A549 (cell line): ENCODE data around the gene ZNF600.

Source experiments
- EP300 ChIP-seq, 2 experiments: fragments of >200 bp; sonication (Bioruptor Twin); formaldehyde crosslinking; IDR thresholded peaks; 2 replicates in 1 of 2; 3 replicates in 1 of 2; pipeline ENCODE4 v1.6.1; 2016 to 2017
- MAFK ChIP-seq: fragments of 450-650 bp; IDR thresholded peaks from 2 replicates; pipeline ENCODE4 v1.6.1; 2014; ENCODE audit not compliant: partially characterized antibody
- MYC ChIP-seq: IDR thresholded peaks from 2 replicates; pipeline ENCODE4 v1.6.1; 2012; ENCODE audit warnings: mild to moderate bottlenecking, inconsistent platforms, low read length, improper control_type of control experiment, borderline replicate concordance
- POLR2A ChIP-seq: IDR thresholded peaks from 2 replicates; pipeline ENCODE4 v1.6.1; 2012; ENCODE audit warnings: mild to moderate bottlenecking, low read length
- RAD21 ChIP-seq, 2 experiments: fragments of >200 bp in 1 of 2; sonication (Bioruptor Twin) in 1 of 2; formaldehyde crosslinking in 1 of 2; IDR thresholded peaks in 1 of 2; conservative IDR thresholded peaks in 1 of 2; 2 replicates in 1 of 2; 3 replicates in 1 of 2; pipeline ENCODE4 v1.6.1; 2012 to 2018; ENCODE audit warnings: inconsistent platforms in 1 of 2
- TF ChIP-seq, protein P1 (sequence below): IDR thresholded peaks from 2 replicates; pipeline ENCODE4 v1.6.1; 2012; ENCODE audit warnings: low read depth, borderline replicate concordance
- TF ChIP-seq, protein P2 (sequence below): fragments of >200 bp; sonication (Bioruptor Twin); formaldehyde crosslinking; IDR thresholded peaks from 3 replicates; pipeline ENCODE4 v1.5.1; 2016

DNA sequence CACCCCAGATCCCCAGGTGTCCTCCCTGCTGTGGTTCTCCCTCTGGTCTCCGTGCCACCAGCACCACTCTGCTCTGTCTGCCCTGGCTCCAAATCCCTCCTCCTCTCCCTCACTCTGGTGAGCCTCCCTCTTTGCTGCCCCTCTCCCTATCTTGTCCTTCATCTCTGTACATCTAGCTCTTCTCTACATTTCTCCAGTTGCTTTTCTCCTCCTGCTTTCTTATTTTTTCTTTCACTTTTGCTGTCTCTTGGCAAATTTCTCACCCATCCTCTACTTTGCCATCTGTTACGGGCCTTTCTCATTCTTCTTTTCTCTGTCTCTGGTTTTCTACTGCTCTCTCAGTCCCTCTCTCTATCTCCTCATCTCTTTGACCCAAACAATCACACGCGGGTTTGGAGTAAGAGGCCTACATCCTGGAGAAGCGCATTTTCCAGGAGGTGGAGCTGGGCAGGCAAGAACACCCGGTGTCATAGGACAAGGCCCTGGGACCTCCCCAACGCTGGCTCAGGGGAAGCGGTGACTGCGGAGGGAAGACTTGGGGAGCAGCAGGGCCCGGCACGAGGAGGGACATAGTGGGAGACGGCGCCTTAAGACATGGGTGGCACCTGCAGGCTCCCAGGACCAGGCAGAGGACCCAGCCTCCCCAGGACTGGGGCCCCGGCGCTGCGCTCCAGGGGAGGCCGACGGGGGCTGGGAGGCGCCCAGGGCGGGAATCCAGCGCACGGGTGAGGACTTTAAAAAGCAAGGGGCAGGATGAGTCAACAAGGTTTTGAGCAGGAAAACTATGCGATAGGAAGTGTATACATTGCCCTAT, 61.7 kb downstream of the ZNF600 start:
- TF ChIP-seq EP300 (IDR thresholded peaks at IDR 0.05) (no peak), RAD21 (conservative IDR thresholded peaks at IDR 0.05 in 1 of 2, IDR thresholded peaks at IDR 0.05 in 1 of 2) (no peak), MAFK (no peak), MYC (no peak), POLR2A (no peak)
- TF ChIP-seq, protein P1, sequence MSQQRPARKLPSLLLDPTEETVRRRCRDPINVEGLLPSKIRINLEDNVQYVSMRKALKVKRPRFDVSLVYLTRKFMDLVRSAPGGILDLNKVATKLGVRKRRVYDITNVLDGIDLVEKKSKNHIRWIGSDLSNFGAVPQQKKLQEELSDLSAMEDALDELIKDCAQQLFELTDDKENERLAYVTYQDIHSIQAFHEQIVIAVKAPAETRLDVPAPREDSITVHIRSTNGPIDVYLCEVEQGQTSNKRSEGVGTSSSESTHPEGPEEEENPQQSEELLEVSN: no peak
- TF ChIP-seq, protein P2, sequence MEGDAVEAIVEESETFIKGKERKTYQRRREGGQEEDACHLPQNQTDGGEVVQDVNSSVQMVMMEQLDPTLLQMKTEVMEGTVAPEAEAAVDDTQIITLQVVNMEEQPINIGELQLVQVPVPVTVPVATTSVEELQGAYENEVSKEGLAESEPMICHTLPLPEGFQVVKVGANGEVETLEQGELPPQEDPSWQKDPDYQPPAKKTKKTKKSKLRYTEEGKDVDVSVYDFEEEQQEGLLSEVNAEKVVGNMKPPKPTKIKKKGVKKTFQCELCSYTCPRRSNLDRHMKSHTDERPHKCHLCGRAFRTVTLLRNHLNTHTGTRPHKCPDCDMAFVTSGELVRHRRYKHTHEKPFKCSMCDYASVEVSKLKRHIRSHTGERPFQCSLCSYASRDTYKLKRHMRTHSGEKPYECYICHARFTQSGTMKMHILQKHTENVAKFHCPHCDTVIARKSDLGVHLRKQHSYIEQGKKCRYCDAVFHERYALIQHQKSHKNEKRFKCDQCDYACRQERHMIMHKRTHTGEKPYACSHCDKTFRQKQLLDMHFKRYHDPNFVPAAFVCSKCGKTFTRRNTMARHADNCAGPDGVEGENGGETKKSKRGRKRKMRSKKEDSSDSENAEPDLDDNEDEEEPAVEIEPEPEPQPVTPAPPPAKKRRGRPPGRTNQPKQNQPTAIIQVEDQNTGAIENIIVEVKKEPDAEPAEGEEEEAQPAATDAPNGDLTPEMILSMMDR: no peak
